Activated naive CD8-positive, alpha-beta T cell treated with anti-CD3 and anti-CD28 coated beads for 36 hours (primary cell): Measurements from ENCODE around the gene TIMM22. TPM values are rescaled to one million over a fixed set of nuclear protein-coding genes. Genes with fewer than 3 reads are reported as not detected.

Experiments
- DNase-seq: peaks from one replicate; pipeline ENCODE4 v3.0.0; 2021
- H3K27ac Mint-ChIP-seq: one replicate; pipeline ENCODE4 v1.8.0; 2022; ENCODE audit warnings: mild to moderate bottlenecking, moderate library complexity, mixed read lengths
- H3K27me3 Mint-ChIP-seq: one replicate; pipeline ENCODE4 v1.8.0; 2022; ENCODE audit warnings: mild to moderate bottlenecking, mixed read lengths
- H3K36me3 Mint-ChIP-seq: one replicate; pipeline ENCODE4 v1.8.0; 2021; ENCODE audit warnings: mild to moderate bottlenecking, mixed read lengths
- H3K4me1 Mint-ChIP-seq: one replicate; pipeline ENCODE4 v1.8.0; 2021; ENCODE audit warnings: mixed read lengths
- H3K4me3 Mint-ChIP-seq: one replicate; pipeline ENCODE4 v1.8.0; 2022; ENCODE audit warnings: mild to moderate bottlenecking, moderate library complexity, mixed read lengths
- H3K9me3 Mint-ChIP-seq: one replicate; pipeline ENCODE4 v1.8.0; 2022; ENCODE audit warnings: mixed read lengths
- total RNA-seq, 2 experiments: library from RNA; stranded (reverse); gene quantifications; one replicate each; pipeline ENCODE4 v1.2.3, GENCODE V29; 2021

The TIMM22 gene
- total RNA-seq, 2 experiments from 2014 or later, result 15.4 to 16.9 TPM

DNA sequence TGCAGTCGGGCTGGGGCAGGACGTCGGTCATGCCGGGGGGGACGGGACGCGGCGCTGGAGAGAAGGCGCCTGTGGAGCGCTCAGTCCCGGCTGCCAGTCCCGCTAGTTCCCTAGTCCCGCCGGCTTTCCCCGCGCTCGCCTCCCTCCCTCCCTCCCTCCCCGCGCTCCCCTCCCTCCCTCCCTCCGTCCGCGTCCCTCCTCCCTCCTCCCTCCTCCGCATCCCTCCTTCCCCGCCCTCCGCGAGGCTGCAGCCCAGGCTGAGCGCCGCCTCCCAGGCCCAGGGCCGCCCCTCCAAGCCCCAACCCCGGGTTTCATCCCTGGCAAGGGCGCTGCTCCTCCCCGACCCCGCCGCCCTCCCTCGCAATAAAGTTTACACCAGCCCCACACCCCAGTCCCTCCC lies 34.8 kb downstream of the TIMM22 start:
- Mint-ChIP-seq H3K36me3 (peaks cover 3% of the 10 kb centered on the region), H3K27ac (no peak overlapping the region), H3K4me1 (no peaks in the 10 kb centered on the region), H3K4me3 (no peak overlapping the region), H3K27me3 (no peaks in the 10 kb centered on the region), H3K9me3 (no peaks in the 10 kb centered on the region)
- DNase-seq, result no peak

DNA sequence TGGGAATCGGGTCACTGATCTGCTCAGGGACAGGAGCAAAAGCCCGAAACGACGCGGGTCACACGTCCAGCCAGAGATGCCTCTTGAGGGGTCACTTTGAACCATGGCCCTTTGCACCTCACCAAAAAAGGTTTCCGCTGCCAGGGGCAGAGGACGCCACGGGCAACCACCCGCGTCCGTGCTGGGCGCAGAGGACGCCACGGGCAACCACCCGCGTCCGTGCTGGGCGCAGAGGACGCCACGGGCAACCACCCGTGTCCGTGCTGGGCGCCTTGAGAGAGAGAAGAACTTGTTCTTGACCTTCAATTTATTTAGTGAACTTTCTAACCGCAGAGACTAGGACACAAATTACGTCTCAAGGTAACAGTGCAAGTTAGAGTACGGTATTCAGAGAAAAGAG lies 35.5 kb downstream of the TIMM22 start:
- no peak for DNase-seq
- no peak overlapping the region for H3K4me3 Mint-ChIP-seq
- no peaks in the 10 kb centered on the region for H3K9me3 Mint-ChIP-seq
- no peak overlapping the region for H3K27ac Mint-ChIP-seq
- H3K36me3 Mint-ChIP-seq, result peaks cover 3% of the 10 kb centered on the region
- no peaks in the 10 kb centered on the region for H3K27me3 Mint-ChIP-seq
- no peaks in the 10 kb centered on the region for H3K4me1 Mint-ChIP-seq

DNA sequence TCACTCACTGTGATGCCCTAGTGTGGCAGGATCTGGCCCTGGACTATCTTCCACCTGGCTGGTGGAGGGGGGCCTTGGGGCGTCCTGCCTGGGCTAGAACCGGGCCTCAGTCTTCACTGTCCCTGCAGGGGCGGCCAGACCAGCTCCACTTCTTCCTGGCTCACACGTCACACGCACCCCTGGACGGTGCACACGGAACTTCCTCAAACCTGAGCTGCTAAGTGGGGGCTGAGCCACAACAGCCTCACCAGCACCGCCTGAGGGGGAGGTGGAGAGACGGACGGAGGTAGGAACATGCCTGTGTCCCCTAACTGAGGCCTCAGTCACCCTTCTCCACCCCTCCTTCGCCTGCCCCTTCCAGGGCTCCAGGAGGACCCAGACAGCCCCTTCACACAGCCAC lies 36.6 kb downstream of the TIMM22 start:
- Mint-ChIP-seq H3K9me3 (no peaks in the 10 kb centered on the region), H3K36me3 (peaks cover 3% of the 10 kb centered on the region), H3K4me3 (no peak overlapping the region), H3K27me3 (no peaks in the 10 kb centered on the region), H3K27ac (no peak overlapping the region), H3K4me1 (no peaks in the 10 kb centered on the region)
- no peak for DNase-seq

DNA sequence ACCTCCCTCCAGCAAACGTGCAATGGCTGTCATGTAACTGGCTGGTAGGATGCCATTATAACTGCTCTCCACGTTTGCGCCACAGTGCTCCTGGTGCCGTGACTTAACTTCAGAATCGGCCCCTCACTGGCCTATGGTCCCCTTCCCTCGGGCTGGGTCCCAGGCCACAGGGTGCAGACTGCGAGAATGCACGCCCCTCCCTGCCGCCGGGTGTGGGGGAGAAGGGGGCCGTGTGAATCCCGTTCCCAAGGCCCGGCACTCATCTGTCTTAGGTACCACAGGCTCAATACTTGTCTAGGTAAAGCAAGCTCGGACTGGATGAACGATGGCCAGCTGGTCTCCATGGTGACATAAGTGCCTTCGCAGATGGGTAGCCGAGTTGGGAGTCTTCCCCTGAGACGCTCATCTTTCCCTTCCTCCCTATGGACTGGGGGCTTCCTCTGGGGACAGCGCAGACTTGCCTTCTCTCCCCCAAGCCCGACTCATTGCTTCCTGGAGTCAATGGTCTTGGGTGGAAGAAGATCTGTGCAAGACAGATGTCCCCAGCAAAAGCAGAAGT lies 37.8 kb downstream of the TIMM22 start:
- Mint-ChIP-seq H3K36me3 (peaks cover 3% of the 10 kb centered on the region), H3K4me3 (no peak overlapping the region), H3K4me1 (no peaks in the 10 kb centered on the region), H3K9me3 (no peaks in the 10 kb centered on the region), H3K27me3 (no peaks in the 10 kb centered on the region), H3K27ac (no peak overlapping the region)
- DNase-seq, result no peak

DNA sequence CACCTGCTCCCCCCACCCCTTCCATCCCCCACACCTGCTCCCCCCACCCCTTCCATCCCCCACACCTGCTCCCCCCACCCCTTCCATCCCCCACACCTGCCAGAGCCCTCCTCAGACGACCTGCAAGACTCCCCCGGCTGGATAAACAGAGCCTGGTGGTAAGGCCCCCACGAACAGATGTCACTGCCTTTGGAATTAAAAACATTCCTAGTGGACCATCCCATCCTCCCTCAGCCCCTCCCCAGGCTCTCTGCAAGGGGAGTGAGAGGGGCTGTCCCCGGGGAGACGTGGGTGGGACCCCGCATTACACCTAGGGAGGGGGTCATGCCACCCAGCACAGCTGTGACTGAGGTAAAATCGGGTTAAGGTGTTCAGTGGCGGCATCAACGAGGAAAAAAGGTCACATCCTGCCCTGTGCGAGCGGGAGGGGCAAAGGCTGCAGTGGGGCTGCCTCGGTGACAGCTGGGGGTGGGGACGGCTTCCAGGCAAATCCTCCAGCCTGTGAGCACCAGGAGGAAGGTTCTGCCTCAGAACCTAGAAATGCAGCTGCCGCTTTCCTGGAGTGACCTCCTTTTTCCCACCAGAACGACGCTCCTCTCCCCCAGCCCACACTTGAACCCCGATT lies 38.7 kb downstream of the TIMM22 start:
- Mint-ChIP-seq H3K4me1 (no peaks in the 10 kb centered on the region), H3K9me3 (no peaks in the 10 kb centered on the region), H3K36me3 (peaks cover 3% of the 10 kb centered on the region), H3K4me3 (no peak overlapping the region), H3K27ac (no peak overlapping the region), H3K27me3 (no peaks in the 10 kb centered on the region)
- DNase-seq, result no peak

DNA sequence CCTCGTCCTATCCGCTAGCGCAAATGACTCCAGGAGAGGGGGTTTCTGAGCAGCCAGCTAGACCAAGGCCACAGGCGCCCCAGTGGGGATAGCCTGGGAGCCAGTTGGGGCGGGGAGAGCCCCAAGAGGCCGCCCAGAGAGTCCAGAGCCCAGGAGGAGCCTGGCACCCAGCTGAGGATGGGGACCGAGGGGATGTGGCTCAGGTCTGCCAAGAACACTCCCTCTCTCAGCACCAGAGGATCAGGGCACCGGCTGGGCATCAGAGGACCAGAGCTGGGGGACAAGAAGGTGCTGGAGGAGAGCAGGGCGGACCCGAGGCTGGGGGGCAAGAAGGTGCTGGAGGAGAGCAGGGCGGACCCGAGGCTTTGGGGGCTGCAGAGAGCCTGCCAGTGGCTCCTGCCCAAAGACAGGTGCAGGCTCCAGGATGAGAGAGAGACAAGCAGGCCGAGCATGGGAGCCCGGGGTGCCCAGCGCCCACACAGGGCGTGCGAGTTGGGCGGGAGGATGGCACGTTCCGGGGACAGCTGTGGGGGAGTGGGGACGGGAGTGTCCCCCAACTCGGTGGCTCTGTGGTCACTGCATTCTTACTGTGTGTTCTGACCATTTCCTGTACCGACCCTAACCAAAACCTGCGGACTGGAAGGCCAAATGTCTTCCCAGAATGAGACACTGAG lies 39.4 kb downstream of the TIMM22 start:
- H3K27ac Mint-ChIP-seq, result no peak overlapping the region
- no peaks in the 10 kb centered on the region for H3K9me3 Mint-ChIP-seq
- H3K27me3 Mint-ChIP-seq, result no peaks in the 10 kb centered on the region
- no peaks in the 10 kb centered on the region for H3K4me1 Mint-ChIP-seq
- H3K36me3 Mint-ChIP-seq, result peaks cover 3% of the 10 kb centered on the region
- no peak overlapping the region for H3K4me3 Mint-ChIP-seq
- DNase-seq, result no peak

DNA sequence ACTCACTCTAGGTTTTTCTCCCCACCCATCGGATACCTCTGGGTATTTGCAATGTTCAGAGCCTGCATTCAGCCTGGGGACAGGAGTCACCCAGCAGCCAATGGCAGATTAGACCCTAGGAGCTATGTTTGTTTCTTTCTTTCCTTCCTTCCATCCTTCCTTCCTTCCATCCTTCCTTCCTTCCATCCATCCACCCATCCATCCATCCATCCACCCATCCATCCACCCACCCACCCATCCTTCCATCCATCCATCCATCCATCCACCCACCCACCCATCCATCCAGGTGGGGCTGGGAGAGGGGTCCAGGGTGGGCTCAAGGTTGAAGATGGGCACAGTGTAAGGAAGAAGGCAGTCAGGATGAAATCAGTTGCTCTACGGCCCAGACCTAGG lies 39.9 kb downstream of the TIMM22 start:
- Mint-ChIP-seq H3K27ac (no peak overlapping the region), H3K4me3 (no peak overlapping the region), H3K9me3 (no peaks in the 10 kb centered on the region), H3K27me3 (no peaks in the 10 kb centered on the region), H3K36me3 (peaks cover 3% of the 10 kb centered on the region), H3K4me1 (no peaks in the 10 kb centered on the region)
- no peak for DNase-seq

DNA sequence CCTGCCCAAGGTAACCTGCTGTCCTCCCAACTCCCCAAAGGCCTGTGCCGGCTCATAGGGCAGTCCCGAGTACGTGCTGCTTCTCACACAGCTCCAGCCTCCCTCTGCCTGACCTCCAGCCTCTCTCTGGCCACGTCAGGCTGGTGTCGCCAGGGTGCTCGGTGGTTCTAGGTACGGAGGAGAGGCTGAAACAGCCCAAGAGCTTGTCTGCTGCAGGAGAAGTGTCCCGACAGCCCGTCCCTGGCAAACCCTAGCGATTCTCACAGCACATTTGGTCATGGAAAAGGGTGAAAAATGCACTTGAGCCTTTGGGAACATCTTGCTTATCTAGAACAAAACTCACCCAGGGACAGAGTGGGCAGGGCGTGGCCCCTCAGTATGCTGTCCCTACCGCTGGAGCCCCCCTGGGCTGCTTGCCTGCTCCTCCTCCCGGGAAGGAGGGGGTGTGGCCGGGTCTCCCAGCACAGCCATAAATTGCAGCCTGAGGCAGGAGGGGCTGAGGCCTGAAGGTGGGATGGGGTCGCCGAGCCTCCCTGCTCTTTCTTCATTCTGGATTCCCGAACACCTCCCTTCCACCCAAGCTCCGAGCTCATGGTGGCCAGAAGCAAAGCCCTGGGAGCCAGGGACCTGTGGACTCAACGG lies 40.4 kb downstream of the TIMM22 start:
- no peak overlapping the region for H3K4me3 Mint-ChIP-seq
- H3K4me1 Mint-ChIP-seq, result no peaks in the 10 kb centered on the region
- DNase-seq, result no peak

DNA sequence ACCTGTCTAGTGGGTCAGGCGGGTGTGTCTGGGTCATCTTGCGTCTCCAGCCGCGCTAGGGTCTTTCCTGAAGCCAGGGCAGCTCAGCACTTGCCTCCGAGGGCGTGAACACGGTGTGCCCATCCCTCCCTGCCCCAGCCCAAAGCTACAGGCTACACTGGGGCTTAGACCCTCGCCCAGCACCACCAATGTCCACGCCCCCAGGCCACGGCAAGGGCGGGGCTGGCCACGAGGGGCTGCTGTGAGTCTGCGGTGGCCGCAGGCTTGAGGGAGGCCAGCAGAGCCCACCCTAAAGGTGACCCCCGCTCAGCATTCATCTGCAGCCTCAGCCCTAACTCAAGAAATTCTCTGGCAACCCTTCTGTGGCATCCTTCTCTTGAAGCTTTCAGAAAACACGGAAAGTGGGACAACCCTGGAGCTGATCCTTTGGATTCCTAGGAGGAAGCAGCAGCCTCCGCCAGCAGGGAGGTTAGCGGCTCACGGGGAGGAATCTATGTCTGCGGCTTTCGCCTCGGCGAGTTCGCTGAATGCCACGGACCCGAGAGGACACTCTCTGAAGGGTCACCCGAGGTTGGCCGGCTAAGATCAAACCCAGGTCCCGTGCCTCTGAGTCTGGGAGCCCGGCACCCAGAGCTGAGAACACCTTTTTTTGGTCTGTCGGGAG lies 41.7 kb downstream of the TIMM22 start:
- no peak overlapping the region for H3K4me3 Mint-ChIP-seq
- H3K4me1 Mint-ChIP-seq, result no peaks in the 10 kb centered on the region
- H3K27me3 Mint-ChIP-seq, result no peaks in the 10 kb centered on the region
- peaks cover 7% of the 10 kb centered on the region for H3K36me3 Mint-ChIP-seq
- no peaks in the 10 kb centered on the region for H3K9me3 Mint-ChIP-seq
- H3K27ac Mint-ChIP-seq, result no peak overlapping the region
- no peak for DNase-seq

More for the DNA sequence above, 40.4 kb downstream of the TIMM22 start:
- peaks cover 7% of the 10 kb centered on the region for H3K36me3 Mint-ChIP-seq
- H3K27me3 Mint-ChIP-seq, result no peaks in the 10 kb centered on the region
- no peak overlapping the region for H3K27ac Mint-ChIP-seq
- H3K9me3 Mint-ChIP-seq, result no peaks in the 10 kb centered on the region

DNA sequence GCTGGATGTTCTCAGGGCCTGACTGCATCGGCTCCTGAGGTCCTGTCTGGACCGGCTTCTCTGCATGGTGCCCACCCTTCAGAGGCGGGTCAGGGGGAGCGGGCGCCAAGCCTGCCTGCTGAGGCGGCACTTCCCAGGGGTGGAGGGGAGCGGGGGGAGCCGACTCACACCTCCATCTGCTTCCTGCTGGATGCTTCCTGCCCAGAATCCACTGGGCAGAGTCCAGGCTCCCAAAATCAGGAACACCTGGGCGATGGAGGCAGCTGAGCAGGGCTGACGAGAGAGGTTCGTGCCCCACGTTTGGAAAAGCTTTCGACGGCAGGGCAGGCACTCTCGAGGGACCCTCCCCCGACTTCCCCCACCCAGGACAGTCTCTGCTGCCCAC lies 42.2 kb downstream of the TIMM22 start:
- no peak for DNase-seq
- Mint-ChIP-seq H3K9me3 (no peaks in the 10 kb centered on the region), H3K27me3 (no peaks in the 10 kb centered on the region), H3K4me3 (no peak overlapping the region), H3K27ac (no peak overlapping the region), H3K4me1 (no peaks in the 10 kb centered on the region), H3K36me3 (peaks cover 6% of the 10 kb centered on the region)

DNA sequence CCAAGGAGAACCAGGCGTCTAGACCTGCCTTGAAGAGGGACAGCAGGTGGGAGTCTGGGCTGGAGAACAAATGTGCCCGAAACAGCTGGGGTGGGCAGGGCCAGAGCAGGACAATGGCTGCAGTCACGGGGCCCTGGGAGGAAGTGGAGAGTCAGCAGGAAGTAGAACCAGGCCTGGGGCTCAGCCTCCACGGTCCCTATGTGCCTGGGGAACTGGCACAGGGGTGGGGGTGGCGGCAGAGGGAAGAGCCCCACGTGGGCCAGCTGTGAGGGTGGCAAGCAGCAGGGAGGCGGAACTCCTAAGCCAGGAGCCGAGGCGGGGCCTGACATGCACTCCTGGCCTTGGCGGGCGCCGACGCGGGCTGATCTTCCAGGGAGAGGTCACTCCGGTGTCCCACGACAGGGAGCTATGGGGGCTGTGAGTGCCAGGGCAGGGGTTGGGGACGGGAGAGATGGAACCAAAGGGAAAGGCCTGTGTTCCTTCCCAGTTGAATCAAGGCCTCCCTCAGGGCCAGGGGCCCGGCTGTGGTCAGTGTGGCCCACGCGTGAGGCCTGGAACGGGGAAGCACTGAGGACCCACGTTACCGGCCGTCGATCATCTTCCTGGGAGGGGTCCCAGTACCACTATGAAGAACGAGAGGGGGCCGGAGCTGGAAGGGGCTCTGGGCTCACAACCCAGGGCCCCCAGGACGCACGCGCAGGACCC lies 42.7 kb downstream of the TIMM22 start:
- no peaks in the 10 kb centered on the region for H3K27me3 Mint-ChIP-seq
- DNase-seq, result no peak
- H3K27ac Mint-ChIP-seq, result no peak overlapping the region
- peaks cover 7% of the 10 kb centered on the region for H3K36me3 Mint-ChIP-seq
- H3K4me1 Mint-ChIP-seq, result no peaks in the 10 kb centered on the region
- no peak overlapping the region for H3K4me3 Mint-ChIP-seq
- H3K9me3 Mint-ChIP-seq, result no peaks in the 10 kb centered on the region

DNA sequence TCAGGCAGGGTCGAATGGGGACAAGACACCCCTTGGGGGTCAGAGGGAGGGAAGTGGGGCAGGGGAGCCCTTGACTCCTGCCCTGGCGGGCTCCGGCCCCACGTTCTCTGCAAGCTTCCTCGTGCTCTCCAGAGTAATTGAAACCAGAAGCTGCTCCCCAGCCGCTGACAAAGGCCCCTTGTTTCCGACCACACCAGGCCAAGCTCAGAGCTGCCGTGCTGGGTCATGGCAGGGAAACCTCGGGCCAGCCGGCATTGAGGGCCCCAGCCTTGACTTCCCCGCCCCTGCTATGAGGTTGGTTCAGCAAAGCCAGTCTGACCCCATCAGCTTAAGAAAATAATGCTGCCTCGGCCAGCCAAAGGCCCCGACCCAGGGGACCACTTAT lies 43.3 kb downstream of the TIMM22 start:
- Mint-ChIP-seq H3K27me3 (no peaks in the 10 kb centered on the region), H3K27ac (no peak overlapping the region), H3K4me1 (no peaks in the 10 kb centered on the region), H3K9me3 (no peaks in the 10 kb centered on the region), H3K36me3 (peaks cover 8% of the 10 kb centered on the region), H3K4me3 (no peak overlapping the region)
- no peak for DNase-seq

DNA sequence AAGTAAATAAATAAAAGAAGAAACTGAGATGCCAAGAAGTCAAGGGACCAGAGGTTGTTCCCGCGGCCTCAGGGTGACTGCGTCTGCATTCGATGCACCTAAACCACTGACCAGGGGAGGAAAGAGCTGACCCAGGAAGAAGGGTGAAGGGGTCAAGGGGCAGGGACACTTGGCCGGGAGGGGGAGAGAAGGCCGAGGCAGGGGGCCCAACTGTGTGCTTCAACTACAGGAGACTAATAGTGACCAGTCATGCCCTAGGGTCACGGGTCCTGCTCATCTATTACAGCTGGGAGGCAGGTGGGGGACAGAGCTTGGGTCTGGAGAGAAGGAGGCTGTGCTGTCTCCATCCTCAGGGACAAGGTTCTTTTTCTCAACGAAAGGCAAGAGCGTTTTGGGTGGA lies 44.8 kb downstream of the TIMM22 start:
- H3K36me3 Mint-ChIP-seq, result peaks cover 8% of the 10 kb centered on the region
- no peaks in the 10 kb centered on the region for H3K9me3 Mint-ChIP-seq
- no peaks in the 10 kb centered on the region for H3K4me1 Mint-ChIP-seq
- no peaks in the 10 kb centered on the region for H3K27me3 Mint-ChIP-seq
- no peak for DNase-seq
- no peak overlapping the region for H3K27ac Mint-ChIP-seq
- H3K4me3 Mint-ChIP-seq, result no peak overlapping the region

DNA sequence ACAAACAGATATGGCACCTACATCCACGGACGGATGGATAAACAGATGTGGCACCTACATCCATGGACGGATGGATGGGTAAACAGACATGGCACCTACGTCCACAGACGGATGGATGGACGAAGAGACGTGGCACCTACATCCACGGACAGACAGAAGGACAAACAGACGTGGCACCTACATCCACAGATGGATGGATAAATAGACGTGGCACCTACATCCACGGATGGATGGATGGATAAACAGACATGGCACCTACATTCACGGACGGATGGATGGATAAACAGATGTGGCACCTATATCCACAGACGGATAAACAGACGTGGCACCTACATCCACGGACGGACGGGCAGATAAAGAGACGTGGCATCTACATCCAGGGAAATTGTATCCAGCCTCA lies 45.6 kb downstream of the TIMM22 start:
- no peaks in the 10 kb centered on the region for H3K4me1 Mint-ChIP-seq
- DNase-seq, result no peak
- H3K27me3 Mint-ChIP-seq, result no peaks in the 10 kb centered on the region
- no peaks in the 10 kb centered on the region for H3K9me3 Mint-ChIP-seq
- no peak overlapping the region for H3K27ac Mint-ChIP-seq
- H3K36me3 Mint-ChIP-seq, result peaks cover 8% of the 10 kb centered on the region
- no peak overlapping the region for H3K4me3 Mint-ChIP-seq
